Lung (tissue), 12 donors: ENCODE measurements around the gene UGDH. TPM values are rescaled to one million over a fixed set of nuclear protein-coding genes. Genes with fewer than 3 reads are reported as not detected.
A peak's percentile ranks its signal among the peaks of the same experiment; 100 is the strongest.
"Not testable (repeated sequence)": the region's sequence is repeated elsewhere in the genome, so short reads cannot be mapped to it uniquely, and the experiment has no call there.

Experiments used
- ATAC-seq: fragments of 200-7000 bp; cut with Tn5 transposase; one replicate; pipeline ENCODE4 v1.9.1; 2020; ENCODE audit warnings: moderate number of reproducible peaks; ENCODE audit not compliant: insufficient read depth, low FRiP score
- DNase-seq, 3 donors: peaks; one replicate each; pipeline ENCODE4 v3.0.0-alpha.2; 2013 to 2017
- H3K27ac ChIP-seq, 2 donors: one replicate each; pipeline ENCODE4 v1.5.1; 2013; ENCODE audit warnings: mild to moderate bottlenecking in 2 of 2, moderate library complexity in 2 of 2, control low read depth in 1 of 2, inconsistent platforms in 1 of 2, low read depth in 1 of 2, low read length in 1 of 2
- H3K27me3 ChIP-seq, 3 donors: one replicate each; pipeline ENCODE4 v1.5.1; 2013; ENCODE audit warnings: low read length in 2 of 3; ENCODE audit not compliant: control insufficient read depth in 3 of 3, insufficient read depth in 3 of 3
- H3K36me3 ChIP-seq, 4 donors: one replicate each; pipeline ENCODE4 v1.5.1; 2013; ENCODE audit warnings: low read length in 4 of 4, mild to moderate bottlenecking in 1 of 4, moderate library complexity in 1 of 4; ENCODE audit not compliant: control insufficient read depth in 4 of 4, insufficient read depth in 4 of 4
- H3K4me1 ChIP-seq, 5 donors: one replicate each; pipeline ENCODE4 v1.5.1; 2013; ENCODE audit warnings: low read length in 5 of 5, mild to moderate bottlenecking in 2 of 5, moderate library complexity in 1 of 5; ENCODE audit not compliant: control insufficient read depth in 5 of 5, insufficient read depth in 5 of 5
- H3K4me3 ChIP-seq: one replicate; pipeline ENCODE4 v1.5.1; 2013; ENCODE audit warnings: mild to moderate bottlenecking, control low read depth, moderate library complexity
- H3K9ac ChIP-seq, 2 donors: one replicate each; pipeline ENCODE4 v1.5.1; 2013; ENCODE audit warnings: low read length in 2 of 2, control low read depth in 1 of 2; ENCODE audit not compliant: insufficient read depth in 1 of 2
- H3K9me3 ChIP-seq, 4 donors: one replicate each; pipeline ENCODE4 v1.5.1; 2013; ENCODE audit warnings: low read length in 3 of 4, mild to moderate bottlenecking in 1 of 4, moderate library complexity in 1 of 4; ENCODE audit not compliant: control insufficient read depth in 4 of 4, insufficient read depth in 3 of 4
- CTCF ChIP-seq: IDR thresholded peaks from 2 replicates; pipeline ENCODE4 v1.5.1; 2012; ENCODE audit warnings: mild to moderate bottlenecking; ENCODE audit errors: control extremely low read depth, extremely low read depth
- whole genome bisulfite sequencing, 2 donors: extraction: QIAGEN DNeasy Blood & Tissue Kit; methylation state at CpG; one replicate each; pipeline ENCODE4 v1.1.7; 2013; 5-methylcytosine and 5-hydroxymethylcytosine counted together
- polyA plus RNA-seq, 2 donors: library from polyadenylated mRNA; stranded (reverse); fragments of 200-250 nt; gene quantifications; one replicate each; pipeline ENCODE4 v1.2.1, GENCODE V29; 2013
- total RNA-seq, 2 donors: library from RNA; depleted of rRNA in 1 of 2; stranded (reverse); fragments of >200 nt in 1 of 2; gene quantifications; one replicate each; pipeline ENCODE4 v1.2.1, GENCODE V29; 2014 to 2021
- donor health status: control.
- donor health status: control.
- donor health status: Bipolar disorder and iron deficiency.
- donor health status: healthy.
- donor health status: DM: yes; HTN: yes; CAD: no.

UGDH gene
- total and polyA plus RNA-seq, 4 donors = 13.4 to 69.1 (median 36.6) TPM

- H3K9ac ChIP-seq = no peak overlapping the region
- H3K9me3 ChIP-seq = no peaks in the 10 kb centered on the region
- WGBS, 2 donors = 95 to 96% methylated on average over 2 of the region's 2 CpGs
- H3K36me3 ChIP-seq = peaks cover 31 to 64% (median 48%) of the 10 kb centered on the region in 4 donors
- TF ChIP-seq CTCF = no peak
- ATAC-seq = no peak
- no peaks in the 10 kb centered on the region for H3K4me1 ChIP-seq
- DNase-seq = no peak
- no peak overlapping the region for H3K4me3 ChIP-seq
- H3K27ac ChIP-seq = no peak overlapping the region
- no peaks in the 10 kb centered on the region for H3K27me3 ChIP-seq
Measured at GRCh38 chr4:39504538-39504937, 22.7 kb downstream of the UGDH start.

DNA sequence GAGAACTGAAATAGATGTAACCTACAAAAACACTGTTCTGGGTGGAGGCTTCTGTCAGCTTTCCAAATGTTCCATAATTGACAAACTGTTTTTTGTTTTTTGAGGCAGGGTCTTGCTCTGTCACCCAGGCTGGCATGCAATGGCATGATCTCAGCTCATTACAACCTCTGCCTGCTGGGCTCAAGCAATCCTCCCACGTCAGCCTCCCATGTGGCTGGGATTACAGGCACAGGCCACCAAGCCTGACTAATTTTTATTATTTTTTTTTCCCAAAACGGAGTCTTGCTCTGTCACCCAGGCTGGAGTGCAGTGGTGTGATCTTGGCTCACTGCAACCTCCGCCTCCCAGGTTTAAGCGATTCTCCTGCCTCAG lies 24.6 kb downstream of the UGDH start:
- not testable (repeated sequence) for H3K27ac ChIP-seq, H3K27me3 ChIP-seq, H3K9me3 ChIP-seq, H3K9ac ChIP-seq, H3K4me1 ChIP-seq, DNase-seq, H3K4me3 ChIP-seq, ATAC-seq
- H3K36me3 ChIP-seq = peaks cover 25 to 58% (median 39%) of the 10 kb centered on the region in 4 donors
- WGBS, 2 donors = 93 to 95% methylated on average over 4 of the region's 4 CpGs

- H3K36me3 ChIP-seq = peaks cover 20 to 56% (median 35%) of the 10 kb centered on the region in 4 donors
- H3K27me3 ChIP-seq = no peaks in the 10 kb centered on the region
- H3K4me3 ChIP-seq = no peak overlapping the region
- DNase-seq (no peak), ATAC-seq (no peak)
- no peak for TF ChIP-seq CTCF
- H3K9ac ChIP-seq = no peak overlapping the region
- no peaks in the 10 kb centered on the region for H3K4me1 ChIP-seq
- H3K9me3 ChIP-seq = no peaks in the 10 kb centered on the region
- peak overlapping the region in 1 of 2 donors; percentile 9 for H3K27ac ChIP-seq
Measured at GRCh38 chr4:39502019-39502663, 25.1 kb downstream of the UGDH start.

GRCh38 chr4:39498727-39499020 lies 28.6 kb downstream of the UGDH start:
- Histone ChIP-seq H3K9me3 (no peaks in the 10 kb centered on the region), H3K4me3 (no peak overlapping the region), H3K9ac (no peak overlapping the region), H3K27ac (no peak overlapping the region), H3K27me3 (no peaks in the 10 kb centered on the region), H3K36me3 (peaks cover 12 to 26% (median 15%) of the 10 kb centered on the region in 4 donors), H3K4me1 (no peaks in the 10 kb centered on the region)
- DNase-seq (no peak), ATAC-seq (no peak)
- no peak for TF ChIP-seq CTCF
